SK-N-SH (cell line): ENCODE data around the gene ZKSCAN3. TPM values are rescaled to one million over a fixed set of nuclear protein-coding genes. Genes with fewer than 3 reads are reported as not detected.

Source experiments
- CTCF ChIA-PET: fragments of 300-600, 350-600 bp; formaldehyde crosslinking; extraction: SDS; loops from one replicate; lab custom pipeline; 2021; lab: Yijun Ruan, JAX
- POLR2A ChIA-PET: fragments of 350-600 bp; sonication (Branson Sonifier 250); formaldehyde crosslinking; extraction: SDS; loops from one replicate; lab custom pipeline; 2020; ENCODE audit warnings: antibody characterized with exemption, inconsistent platforms; lab: Yijun Ruan, JAX
- DNase-seq: peaks from one replicate; pipeline ENCODE4 v3.0.0; 2012
- H2AFZ ChIP-seq: fragments of 200-600 bp; sonication (generic); 2 replicates; pipeline ENCODE4 v1.8.1; 2016; ENCODE audit warnings: antibody characterized with exemption, mild to moderate bottlenecking, low read depth
- H3F3A ChIP-seq: fragments of 200-600 bp; sonication (generic); replicated peaks from 2 replicates; pipeline ENCODE3; 2016; ENCODE audit warnings: antibody characterized with exemption, mild to moderate bottlenecking; ENCODE audit not compliant: insufficient read depth
- H3K27ac ChIP-seq, 2 experiments: fragments of 200-500 bp in 1 of 2; fragments of 200-600 bp in 1 of 2; sonication (Bioruptor generic) in 1 of 2; sonication (generic), shearing (Covaris generic) in 1 of 2; 2 replicates each; pipeline versions ENCODE4 v1.5.1 to v1.6.1; 2014 to 2016; ENCODE audit warnings: low read depth in 2 of 2, inconsistent platforms in 1 of 2, low read length in 1 of 2, mild to moderate bottlenecking in 1 of 2, mixed read lengths in 1 of 2
- H3K27me3 ChIP-seq: fragments of 200-600 bp; sonication (generic), shearing (Covaris generic); 2 replicates; pipeline ENCODE4 v1.6.1; 2016; ENCODE audit warnings: mixed run types; ENCODE audit not compliant: insufficient read depth
- H3K36me3 ChIP-seq, 2 experiments: fragments of 200-500 bp in 1 of 2; fragments of 200-600 bp in 1 of 2; sonication (Bioruptor generic) in 1 of 2; sonication (generic) in 1 of 2; replicated peaks in 1 of 2; 2 replicates each; pipeline versions ENCODE3 to v1.5.1; 2014 to 2016; ENCODE audit warnings: low read length in 1 of 2, mild to moderate bottlenecking in 1 of 2; ENCODE audit not compliant: insufficient read depth in 2 of 2, control insufficient read depth in 1 of 2
- H3K4me1 ChIP-seq, 2 experiments: fragments of 200-500 bp in 1 of 2; fragments of 200-600 bp in 1 of 2; sonication (Bioruptor generic) in 1 of 2; sonication (generic), shearing (Covaris generic) in 1 of 2; 2 replicates each; pipeline versions ENCODE4 v1.5.1 to v1.6.1; 2014 to 2016; ENCODE audit warnings: low read depth in 1 of 2, low read length in 1 of 2, mixed run types in 1 of 2; ENCODE audit not compliant: insufficient read depth in 2 of 2, control insufficient read depth in 1 of 2
- H3K4me2 ChIP-seq: fragments of 200-600 bp; sonication (generic), shearing (Covaris generic); 2 replicates; pipeline ENCODE4 v1.6.1; 2017; ENCODE audit warnings: mixed run types
- H3K4me3 ChIP-seq, 2 experiments: fragments of 200-500 bp in 1 of 2; fragments of 200-600 bp in 1 of 2; sonication (Bioruptor generic) in 1 of 2; sonication (generic), shearing (Covaris generic) in 1 of 2; 2 replicates each; pipeline versions ENCODE4 v1.5.1 to v1.8.1; 2014 to 2016; ENCODE audit warnings: low read depth in 2 of 2, inconsistent platforms in 1 of 2, low read length in 1 of 2, mild to moderate bottlenecking in 1 of 2, mixed read lengths in 1 of 2, moderate library complexity in 1 of 2
- H3K79me2 ChIP-seq: fragments of 200-600 bp; sonication (generic); 2 replicates; pipeline ENCODE4 v1.8.1; 2017; ENCODE audit warnings: mild to moderate bottlenecking; ENCODE audit not compliant: insufficient read depth
- H3K9ac ChIP-seq: fragments of 200-600 bp; sonication (generic); 2 replicates; pipeline ENCODE4 v1.6.1; 2017; ENCODE audit warnings: mixed run types
- H3K9me2 ChIP-seq: fragments of 200-600 bp; sonication (generic); 2 replicates; pipeline ENCODE4 v1.6.1; 2017; ENCODE audit warnings: mixed run types
- H3K9me3 ChIP-seq: fragments of 200-600 bp; sonication (generic); 2 replicates; pipeline ENCODE4 v1.6.1; 2017; ENCODE audit warnings: mixed run types, mild to moderate bottlenecking, moderate library complexity
- H4K20me1 ChIP-seq: fragments of 200-600 bp; sonication (generic); 2 replicates; pipeline ENCODE4 v1.6.1; 2017; ENCODE audit warnings: mild to moderate bottlenecking, mixed run types; ENCODE audit not compliant: insufficient read depth
- CHD2 ChIP-seq: fragments of 150-350 bp; IDR thresholded peaks from 2 replicates; pipeline ENCODE4 v1.6.1; 2018; ENCODE audit warnings: low read length; ENCODE audit not compliant: partially characterized antibody
- CTCF ChIP-seq: fragments of 200-600 bp; sonication (generic); IDR thresholded peaks from 2 replicates; pipeline ENCODE4 v1.6.1; 2017; ENCODE audit warnings: antibody characterized with exemption, mild to moderate bottlenecking, moderate library complexity
- EP300 ChIP-seq, 2 experiments: IDR thresholded peaks; 2 replicates each; pipeline versions ENCODE4 v1.4.0 to v1.6.1; 2012; ENCODE audit warnings: borderline replicate concordance in 1 of 2, low read depth in 1 of 2, low read length in 1 of 2
- FOXJ3 ChIP-seq: sonication (generic); formaldehyde crosslinking; IDR thresholded peaks from 2 replicates; pipeline ENCODE4 v1.5.1; 2020; ENCODE audit warnings: mild to moderate bottlenecking, missing genetic modification reagents
- GABPA ChIP-seq: IDR thresholded peaks from 2 replicates; pipeline ENCODE4 v1.4.0; 2012; ENCODE audit warnings: low read depth, mild to moderate bottlenecking
- JUND ChIP-seq: IDR thresholded peaks from 2 replicates; pipeline ENCODE4 v1.4.0; 2012
- MAX ChIP-seq: IDR thresholded peaks from 2 replicates; pipeline ENCODE4 v1.4.0; 2012; ENCODE audit warnings: low read depth
- MXI1 ChIP-seq: IDR thresholded peaks from 2 replicates; pipeline ENCODE4 v1.6.1; 2012; ENCODE audit warnings: mild to moderate bottlenecking, low read depth, low read length, improper control_type of control experiment
- POLR2AphosphoS5 ChIP-seq: IDR thresholded peaks from 2 replicates; pipeline ENCODE4 v1.6.1; 2012; ENCODE audit warnings: low read depth, low read length
- RAD21 ChIP-seq: IDR thresholded peaks from 2 replicates; pipeline ENCODE4 v1.6.1; 2012; ENCODE audit warnings: mild to moderate bottlenecking, low read length
- REST ChIP-seq: IDR thresholded peaks from 2 replicates; pipeline ENCODE4 v1.6.1; 2012; ENCODE audit warnings: mild to moderate bottlenecking, low read depth, low read length, moderate library complexity
- SMC3 ChIP-seq: IDR thresholded peaks from 2 replicates; pipeline ENCODE4 v1.6.1; 2012; ENCODE audit warnings: low read depth, low read length, improper control_type of control experiment
- WGBS: methylation state at CpG from one replicate; pipeline ENCODE4 v1.1.6; 2017; ENCODE audit warnings: low lambda C conversion rate; 5-methylcytosine and 5-hydroxymethylcytosine counted together
- polyA plus RNA-seq, 3 experiments: library from polyadenylated mRNA; depleted of rRNA; stranded (reverse); fragments of >200 nt; gene quantifications; 2 replicates each; pipeline ENCODE4 v1.2.3, GENCODE V29; 2012

ZKSCAN3 gene
- polyA plus RNA-seq, 1 of the 3 experiments (the other 2 are of a cell fraction), result 2.6 TPM

- H3K36me3 ChIP-seq, result peaks cover 2 to 9% of the 10 kb centered on the region in 2 experiments
- H3K9ac ChIP-seq, result peak overlapping the region; percentile 51; the same call in 1 of the 2 replicates
- H3K27ac ChIP-seq, result peak overlapping the region; percentile 59 to 71; a peak in 3 of 4 replicates
- H3K9me2 ChIP-seq, result no peaks in the 10 kb centered on the region
- H3K4me3 ChIP-seq, result peak overlapping the region; percentile 75 to 84
- H3F3A ChIP-seq, result no peaks in the 10 kb centered on the region
- WGBS, result 3% methylated on average over 16 of the region's 19 CpGs
- peak overlapping the region; percentile 85 for H3K4me2 ChIP-seq
- peak; percentile 74 for DNase-seq
- peaks cover 10 to 20% of the 10 kb centered on the region in 2 experiments; a peak in 3 of 4 replicates for H3K4me1 ChIP-seq
- TF ChIP-seq EP300 (IDR thresholded peaks at IDR 0.05; ENCODE audit: borderline replicate concordance in 1 of 2, low read depth in 1 of 2, low read length in 1 of 2) (no peak), FOXJ3 (CRISPR knock-in tag) (no peak), REST (no peak), SMC3 (peak; percentile 70), RAD21 (peak; percentile 85), CHD2 (peak; percentile 17), JUND (no peak), CTCF (peak; percentile 68), MXI1 (peak; percentile 45), GABPA (no peak), POLR2AphosphoS5 (no peak), MAX (no peak)
- H3K79me2 ChIP-seq, result peaks cover 28% of the 10 kb centered on the region
- POLR2A ChIA-PET, result interaction anchor here (0.6 to 2.2 kb wide), 11 partner anchors 20 to 463 kb away, joined by 3 to 12 read pairs (median 7); partner anchors contain the start of genes PGBD1, ZKSCAN4, ZKSCAN8 and ZSCAN26
- H4K20me1 ChIP-seq, result no peaks in the 10 kb centered on the region
- H3K9me3 ChIP-seq, result no peaks in the 10 kb centered on the region
- H2AFZ ChIP-seq, result peak overlapping the region; percentile 24; the same call in 1 of the 2 replicates
- CTCF ChIA-PET, result interaction anchor here (0.6 to 3.4 kb wide), 63 partner anchors 9 to 373 kb away, joined by 3 to 29 read pairs (median 5); partner anchors contain the start of genes PGBD1, ZKSCAN4, ZKSCAN8 and ZSCAN12
- H3K27me3 ChIP-seq, result no peaks in the 10 kb centered on the region
Measured at GRCh38 chr6:28355743-28356665, 6.3 kb downstream of the ZKSCAN3 start.
